Neural cell (in vitro differentiated cells): ENCODE data around the gene OGFOD1. TPM values are rescaled to one million over a fixed set of nuclear protein-coding genes. Genes with fewer than 3 reads are reported as not detected.

Experiments
- H2AFZ ChIP-seq: fragments of 200-600, 300-800 bp; sonication (generic), shearing (Covaris generic); 2 replicates; pipeline ENCODE4 v1.6.0; 2014; ENCODE audit warnings: low read depth, mild to moderate bottlenecking, antibody characterized with exemption, low read length, moderate library complexity
- H3F3A ChIP-seq: fragments of 200-600 bp; shearing (Covaris generic); 2 replicates; pipeline ENCODE4 v1.6.1; 2016; ENCODE audit warnings: mild to moderate bottlenecking, moderate library complexity, mixed read lengths, antibody characterized with exemption, low read length; ENCODE audit not compliant: insufficient read depth, poor library complexity, severe bottlenecking
- H3K27ac ChIP-seq: fragments of 200-600, 300-800 bp; sonication (generic), shearing (Covaris generic); 2 replicates; pipeline ENCODE4 v1.5.1; 2014; ENCODE audit warnings: mild to moderate bottlenecking, low read length, moderate library complexity
- H3K27me3 ChIP-seq: fragments of 300-800, 200-600 bp; sonication (generic), shearing (Covaris generic); 2 replicates; pipeline ENCODE4 v1.6.0; 2014; ENCODE audit warnings: mild to moderate bottlenecking, low read depth, low read length, moderate library complexity; ENCODE audit not compliant: insufficient read depth
- H3K36me3 ChIP-seq: fragments of 300-800, 200-600 bp; sonication (generic), shearing (Covaris generic); 2 replicates; pipeline ENCODE4 v1.5.1; 2014; ENCODE audit warnings: mild to moderate bottlenecking, antibody characterized with exemption, low read length, moderate library complexity; ENCODE audit not compliant: insufficient read depth
- H3K4me2 ChIP-seq: fragments of 300-800, 200-600 bp; sonication (generic), shearing (Covaris generic); 2 replicates; pipeline ENCODE4 v1.6.0; 2014; ENCODE audit warnings: mild to moderate bottlenecking, low read length
- H3K4me3 ChIP-seq: fragments of 300-800, 200-600 bp; sonication (generic), shearing (Covaris generic); 2 replicates; pipeline ENCODE4 v1.5.1; 2014; ENCODE audit warnings: mild to moderate bottlenecking, low read length, moderate library complexity
- H3K79me2 ChIP-seq: fragments of 200-600 bp; shearing (Covaris generic); replicated peaks from 2 replicates; pipeline ENCODE4 v1.6.0; 2014; ENCODE audit warnings: mild to moderate bottlenecking, low read length, moderate library complexity; ENCODE audit not compliant: insufficient read depth
- H3K9ac ChIP-seq: fragments of 300-800, 200-600 bp; sonication (generic), shearing (Covaris generic); 2 replicates; pipeline ENCODE4 v1.6.1; 2016; ENCODE audit warnings: mild to moderate bottlenecking, low read length, mixed read lengths
- H3K9me2 ChIP-seq: fragments of 200-600 bp; shearing (Covaris generic); 2 replicates; pipeline ENCODE4 v1.6.1; 2016; ENCODE audit warnings: mild to moderate bottlenecking, low read length, mixed read lengths; ENCODE audit not compliant: insufficient read depth
- H3K9me3 ChIP-seq: fragments of 200-600, 300-800 bp; sonication (generic), shearing (Covaris generic); 2 replicates; pipeline ENCODE4 v1.6.1; 2016; ENCODE audit warnings: mild to moderate bottlenecking, mixed run types, low read length, moderate library complexity, mixed read lengths
- H4K20me1 ChIP-seq: fragments of 200-600 bp; shearing (Covaris generic); 2 replicates; pipeline ENCODE4 v1.6.1; 2016; ENCODE audit warnings: mild to moderate bottlenecking, mixed run types; ENCODE audit not compliant: insufficient read depth
- CTCF ChIP-seq: fragments of 450-650 bp; IDR thresholded peaks from 2 replicates; pipeline ENCODE4 v1.5.1; 2014; ENCODE audit warnings: antibody characterized with exemption, mild to moderate bottlenecking, moderate library complexity; ENCODE audit not compliant: poor library complexity, severe bottlenecking
- EP300 ChIP-seq: fragments of 450-650 bp; conservative IDR thresholded peaks from 2 replicates; pipeline ENCODE4 v1.6.1; 2014; ENCODE audit warnings: antibody characterized with exemption, mild to moderate bottlenecking, moderate library complexity; ENCODE audit not compliant: poor library complexity, severe bottlenecking
- EZH2 ChIP-seq: fragments of 200-600, 300-800 bp; shearing (Covaris generic), sonication (generic); IDR thresholded peaks from 2 replicates; pipeline ENCODE4 v1.6.1; 2014; ENCODE audit warnings: antibody characterized with exemption, low read length, borderline replicate concordance, mild to moderate bottlenecking; ENCODE audit not compliant: insufficient read depth, poor library complexity, severe bottlenecking
- MXI1 ChIP-seq: fragments of 450-650 bp; conservative IDR thresholded peaks from 2 replicates; pipeline ENCODE4 v1.6.1; 2014; ENCODE audit warnings: antibody characterized with exemption, mild to moderate bottlenecking; ENCODE audit not compliant: poor library complexity, severe bottlenecking
- POLR2AphosphoS5 ChIP-seq: IDR thresholded peaks from 2 replicates; pipeline ENCODE4 v1.6.1; 2012
- RAD21 ChIP-seq: fragments of 450-650 bp; conservative IDR thresholded peaks from 2 replicates; pipeline ENCODE4 v1.6.1; 2014; ENCODE audit warnings: antibody characterized with exemption, mild to moderate bottlenecking, moderate library complexity
- REST ChIP-seq: IDR thresholded peaks from 2 replicates; pipeline ENCODE4 v1.6.1; 2012; ENCODE audit warnings: borderline replicate concordance
- SMC3 ChIP-seq: fragments of 450-650 bp; conservative IDR thresholded peaks from 2 replicates; pipeline ENCODE4 v1.6.1; 2014; ENCODE audit warnings: antibody characterized with exemption, mild to moderate bottlenecking, moderate library complexity; ENCODE audit not compliant: poor library complexity
- TAF1 ChIP-seq: IDR thresholded peaks from 2 replicates; pipeline ENCODE4 v1.6.1; 2012; ENCODE audit warnings: low read depth
- polyA plus RNA-seq: library from polyadenylated mRNA; depleted of rRNA; stranded (reverse); fragments of >200 nt; gene quantifications from 2 replicates; pipeline ENCODE4 v1.2.3, GENCODE V29; 2014

Gene OGFOD1
- polyA plus RNA-seq, 1 donor from 2014 or later, result 35.6 TPM

GRCh38 chr16:56421313-56421712 is 30.0 kb upstream of the OGFOD1 start:
- Histone ChIP-seq H3K27me3 (no peaks in the 10 kb centered on the region), H3K4me2 (no peak overlapping the region), H2AFZ (no peak overlapping the region), H3K4me3 (no peak overlapping the region), H3K27ac (no peak overlapping the region), H3K9ac (no peak overlapping the region), H4K20me1 (peaks cover 5% of the 10 kb centered on the region), H3K9me3 (no peaks in the 10 kb centered on the region), H3F3A (no peaks in the 10 kb centered on the region), H3K79me2 (peaks cover 53% of the 10 kb centered on the region), H3K36me3 (no peaks in the 10 kb centered on the region), H3K9me2 (no peaks in the 10 kb centered on the region)
- TF ChIP-seq EZH2 (no peak), TAF1 (no peak), RAD21 (no peak), EP300 (no peak), SMC3 (no peak), MXI1 (no peak), POLR2AphosphoS5 (no peak), REST (no peak), CTCF (no peak)

- H4K20me1 ChIP-seq, result peaks cover 5% of the 10 kb centered on the region
- no peaks in the 10 kb centered on the region for H3F3A ChIP-seq
- H3K9me3 ChIP-seq, result no peaks in the 10 kb centered on the region
- H3K27me3 ChIP-seq, result no peaks in the 10 kb centered on the region
- no peak for TF ChIP-seq TAF1
- TF ChIP-seq POLR2AphosphoS5, result no peak
- TF ChIP-seq CTCF, result no peak
- no peak for TF ChIP-seq MXI1
- TF ChIP-seq RAD21, result no peak
- no peak for TF ChIP-seq EZH2
- no peak for TF ChIP-seq SMC3
- TF ChIP-seq EP300, result no peak
- TF ChIP-seq REST, result no peak
- H3K9me2 ChIP-seq, result no peaks in the 10 kb centered on the region
- H2AFZ ChIP-seq, result no peak overlapping the region
- H3K4me2 ChIP-seq, result no peak overlapping the region
- peaks cover 45% of the 10 kb centered on the region for H3K79me2 ChIP-seq
- H3K4me3 ChIP-seq, result peak overlapping the region; percentile 67
- no peak overlapping the region for H3K27ac ChIP-seq
- H3K36me3 ChIP-seq, result no peaks in the 10 kb centered on the region
- H3K9ac ChIP-seq, result no peak overlapping the region
Measured at GRCh38 chr16:56421976-56422669, 29.2 kb upstream of the OGFOD1 start.
